ENCODE measurements around the gene CTCF.

DNA sequence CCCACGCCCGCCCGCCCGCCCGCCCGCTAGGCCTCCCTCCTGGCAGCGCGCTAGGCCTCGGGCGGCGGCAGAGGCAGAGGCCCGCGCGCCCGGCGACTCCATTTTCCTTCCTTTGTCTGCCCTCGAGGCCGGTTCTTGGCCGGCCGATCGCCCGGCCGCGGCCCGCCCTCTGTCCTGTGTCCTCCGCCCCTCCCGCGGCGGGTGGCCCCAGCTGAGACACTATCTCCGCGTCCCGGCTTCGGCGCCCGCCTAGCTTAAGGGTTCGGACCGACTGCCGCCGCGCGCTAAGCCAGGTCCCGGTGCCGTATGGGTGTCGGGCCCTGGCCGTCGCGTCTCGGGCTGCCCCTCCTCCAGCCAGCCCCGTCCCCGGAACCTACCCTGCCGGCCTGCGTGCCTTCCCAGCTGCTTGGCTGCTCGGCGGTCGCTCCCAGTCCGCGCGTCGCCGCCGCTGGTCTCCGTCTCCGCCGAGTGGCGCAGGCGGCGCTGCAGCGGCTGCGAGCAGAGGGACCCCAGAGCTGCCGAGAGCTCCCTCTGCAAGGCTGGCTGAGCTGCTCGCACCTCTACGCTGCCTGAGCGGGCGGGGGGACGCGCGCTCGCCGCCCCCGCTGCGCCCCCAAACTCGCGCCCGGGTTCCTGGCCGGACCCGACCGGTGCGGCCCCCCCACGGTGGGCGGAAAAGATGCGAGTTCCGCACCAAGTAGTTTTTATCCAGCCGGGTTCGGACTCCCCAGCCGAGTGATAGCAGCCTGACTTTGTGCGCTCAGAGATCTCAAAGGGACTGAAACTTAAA lies 787 bp downstream of the CTCF start:
- TF ChIP-seq SMAD1 (IDR thresholded peaks at IDR 0.05; ENCODE audit: low read depth, partially characterized antibody) (no peak), SMARCA5 (IDR thresholded peaks at IDR 0.05) (peak; percentile 90; the same call in 1 of the 2 replicates), POLR2AphosphoS5 (IDR thresholded peaks at IDR 0.05; ENCODE audit: low read length) (peak; percentile 78; the same call in 1 of the 2 replicates), HDAC6 (IDR thresholded peaks at IDR 0.05; ENCODE audit: unreplicated experiment) (peak; percentile 33), NR2C2 (IDR thresholded peaks at IDR 0.05; ENCODE audit: borderline replicate concordance, control insufficient read depth, insufficient read length, low read depth) (no peak), EZH2 (IDR thresholded peaks at IDR 0.05; ENCODE audit: borderline replicate concordance, control insufficient read depth, low read depth, low read length) (no peak), EGR1 (IDR thresholded peaks at IDR 0.05; ENCODE audit: borderline replicate concordance in 1 of 2, low read depth in 2 of 2, low read length in 2 of 2) (peak in 1 of 2 experiments; percentile 86; a peak in 1 of 3 replicates), NFYB (IDR thresholded peaks at IDR 0.05; ENCODE audit: insufficient read depth, low read depth, low read length) (no peak), LARP7 (IDR thresholded peaks at IDR 0.05) (peak; percentile 79), TAF1 (IDR thresholded peaks at IDR 0.05; ENCODE audit: borderline replicate concordance, low read depth, low read length) (peak; percentile 55; the same call in 1 of the 2 replicates)
- TF ChIP-seq, protein P1, sequence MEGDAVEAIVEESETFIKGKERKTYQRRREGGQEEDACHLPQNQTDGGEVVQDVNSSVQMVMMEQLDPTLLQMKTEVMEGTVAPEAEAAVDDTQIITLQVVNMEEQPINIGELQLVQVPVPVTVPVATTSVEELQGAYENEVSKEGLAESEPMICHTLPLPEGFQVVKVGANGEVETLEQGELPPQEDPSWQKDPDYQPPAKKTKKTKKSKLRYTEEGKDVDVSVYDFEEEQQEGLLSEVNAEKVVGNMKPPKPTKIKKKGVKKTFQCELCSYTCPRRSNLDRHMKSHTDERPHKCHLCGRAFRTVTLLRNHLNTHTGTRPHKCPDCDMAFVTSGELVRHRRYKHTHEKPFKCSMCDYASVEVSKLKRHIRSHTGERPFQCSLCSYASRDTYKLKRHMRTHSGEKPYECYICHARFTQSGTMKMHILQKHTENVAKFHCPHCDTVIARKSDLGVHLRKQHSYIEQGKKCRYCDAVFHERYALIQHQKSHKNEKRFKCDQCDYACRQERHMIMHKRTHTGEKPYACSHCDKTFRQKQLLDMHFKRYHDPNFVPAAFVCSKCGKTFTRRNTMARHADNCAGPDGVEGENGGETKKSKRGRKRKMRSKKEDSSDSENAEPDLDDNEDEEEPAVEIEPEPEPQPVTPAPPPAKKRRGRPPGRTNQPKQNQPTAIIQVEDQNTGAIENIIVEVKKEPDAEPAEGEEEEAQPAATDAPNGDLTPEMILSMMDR (IDR thresholded peaks at IDR 0.05 in 2 of 3, conservative IDR thresholded peaks at IDR 0.05 in 1 of 3; ENCODE audit: control insufficient read depth in 2 of 3, extremely low read depth in 1 of 3, insufficient read depth in 1 of 3, low read depth in 3 of 3, low read length in 3 of 3): peak in 2 of 3 experiments; percentile 30 to 39; a peak in 2 of 6 replicates
- TF ChIP-seq, protein P2, sequence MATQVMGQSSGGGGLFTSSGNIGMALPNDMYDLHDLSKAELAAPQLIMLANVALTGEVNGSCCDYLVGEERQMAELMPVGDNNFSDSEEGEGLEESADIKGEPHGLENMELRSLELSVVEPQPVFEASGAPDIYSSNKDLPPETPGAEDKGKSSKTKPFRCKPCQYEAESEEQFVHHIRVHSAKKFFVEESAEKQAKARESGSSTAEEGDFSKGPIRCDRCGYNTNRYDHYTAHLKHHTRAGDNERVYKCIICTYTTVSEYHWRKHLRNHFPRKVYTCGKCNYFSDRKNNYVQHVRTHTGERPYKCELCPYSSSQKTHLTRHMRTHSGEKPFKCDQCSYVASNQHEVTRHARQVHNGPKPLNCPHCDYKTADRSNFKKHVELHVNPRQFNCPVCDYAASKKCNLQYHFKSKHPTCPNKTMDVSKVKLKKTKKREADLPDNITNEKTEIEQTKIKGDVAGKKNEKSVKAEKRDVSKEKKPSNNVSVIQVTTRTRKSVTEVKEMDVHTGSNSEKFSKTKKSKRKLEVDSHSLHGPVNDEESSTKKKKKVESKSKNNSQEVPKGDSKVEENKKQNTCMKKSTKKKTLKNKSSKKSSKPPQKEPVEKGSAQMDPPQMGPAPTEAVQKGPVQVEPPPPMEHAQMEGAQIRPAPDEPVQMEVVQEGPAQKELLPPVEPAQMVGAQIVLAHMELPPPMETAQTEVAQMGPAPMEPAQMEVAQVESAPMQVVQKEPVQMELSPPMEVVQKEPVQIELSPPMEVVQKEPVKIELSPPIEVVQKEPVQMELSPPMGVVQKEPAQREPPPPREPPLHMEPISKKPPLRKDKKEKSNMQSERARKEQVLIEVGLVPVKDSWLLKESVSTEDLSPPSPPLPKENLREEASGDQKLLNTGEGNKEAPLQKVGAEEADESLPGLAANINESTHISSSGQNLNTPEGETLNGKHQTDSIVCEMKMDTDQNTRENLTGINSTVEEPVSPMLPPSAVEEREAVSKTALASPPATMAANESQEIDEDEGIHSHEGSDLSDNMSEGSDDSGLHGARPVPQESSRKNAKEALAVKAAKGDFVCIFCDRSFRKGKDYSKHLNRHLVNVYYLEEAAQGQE (IDR thresholded peaks at IDR 0.05; ENCODE audit: low read depth, low read length): no peak
- TF ChIP-seq, protein P3, sequence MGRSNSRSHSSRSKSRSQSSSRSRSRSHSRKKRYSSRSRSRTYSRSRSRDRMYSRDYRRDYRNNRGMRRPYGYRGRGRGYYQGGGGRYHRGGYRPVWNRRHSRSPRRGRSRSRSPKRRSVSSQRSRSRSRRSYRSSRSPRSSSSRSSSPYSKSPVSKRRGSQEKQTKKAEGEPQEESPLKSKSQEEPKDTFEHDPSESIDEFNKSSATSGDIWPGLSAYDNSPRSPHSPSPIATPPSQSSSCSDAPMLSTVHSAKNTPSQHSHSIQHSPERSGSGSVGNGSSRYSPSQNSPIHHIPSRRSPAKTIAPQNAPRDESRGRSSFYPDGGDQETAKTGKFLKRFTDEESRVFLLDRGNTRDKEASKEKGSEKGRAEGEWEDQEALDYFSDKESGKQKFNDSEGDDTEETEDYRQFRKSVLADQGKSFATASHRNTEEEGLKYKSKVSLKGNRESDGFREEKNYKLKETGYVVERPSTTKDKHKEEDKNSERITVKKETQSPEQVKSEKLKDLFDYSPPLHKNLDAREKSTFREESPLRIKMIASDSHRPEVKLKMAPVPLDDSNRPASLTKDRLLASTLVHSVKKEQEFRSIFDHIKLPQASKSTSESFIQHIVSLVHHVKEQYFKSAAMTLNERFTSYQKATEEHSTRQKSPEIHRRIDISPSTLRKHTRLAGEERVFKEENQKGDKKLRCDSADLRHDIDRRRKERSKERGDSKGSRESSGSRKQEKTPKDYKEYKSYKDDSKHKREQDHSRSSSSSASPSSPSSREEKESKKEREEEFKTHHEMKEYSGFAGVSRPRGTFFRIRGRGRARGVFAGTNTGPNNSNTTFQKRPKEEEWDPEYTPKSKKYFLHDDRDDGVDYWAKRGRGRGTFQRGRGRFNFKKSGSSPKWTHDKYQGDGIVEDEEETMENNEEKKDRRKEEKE (IDR thresholded peaks at IDR 0.05): no peak
